ENCODE measurements around the gene ADK. TPM values are rescaled to one million over a fixed set of nuclear protein-coding genes. Genes with fewer than 3 reads are reported as not detected.
"Not testable (repeated sequence)": the region's sequence is repeated elsewhere in the genome, so short reads cannot be mapped to it uniquely, and the experiment has no call there.

Gene ADK
- total RNA-seq, 1 experiment from 2014 or later = 66.6 TPM

DNA sequence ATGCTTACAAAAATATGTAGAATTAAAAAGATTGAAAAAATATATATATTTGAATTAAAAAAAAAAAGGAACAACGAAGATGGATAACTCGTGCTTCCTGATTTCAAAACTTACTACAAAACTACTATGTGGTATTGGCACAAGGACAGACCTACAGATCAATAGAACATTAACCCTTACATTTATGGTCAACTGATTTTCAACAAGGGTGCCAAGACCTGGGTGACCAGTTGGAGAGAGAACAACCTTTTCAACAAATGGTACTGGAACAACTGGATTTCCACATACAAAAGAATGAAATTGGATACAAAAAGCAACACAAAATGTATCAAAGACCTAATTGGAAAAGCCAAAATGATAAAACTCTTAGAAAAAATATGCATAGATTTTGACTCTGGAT, 10.5 kb upstream of the ADK start:
- no TSS peak for BruUV-seq (replicated peaks)

DNA sequence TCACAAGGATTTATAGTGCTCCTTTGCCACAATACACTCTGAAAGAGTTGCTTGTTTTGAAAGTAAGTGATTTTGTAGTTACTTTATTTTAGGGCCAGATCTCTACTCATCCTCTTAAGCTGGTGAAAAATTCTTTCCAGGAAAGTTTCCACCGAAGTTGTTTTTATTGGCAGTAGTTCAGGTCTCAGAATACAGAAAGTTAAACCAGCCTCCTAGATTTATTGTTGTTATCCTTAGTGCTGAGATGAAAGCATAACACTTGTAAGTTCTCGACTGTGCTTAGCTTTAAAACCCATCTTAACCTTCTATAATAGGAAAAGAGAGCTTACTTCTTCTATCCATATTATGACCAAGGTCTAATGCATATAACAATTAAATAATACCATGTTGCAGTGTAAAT, 5.9 kb upstream of the ADK start:
- TF ChIP-seq, protein P1, sequence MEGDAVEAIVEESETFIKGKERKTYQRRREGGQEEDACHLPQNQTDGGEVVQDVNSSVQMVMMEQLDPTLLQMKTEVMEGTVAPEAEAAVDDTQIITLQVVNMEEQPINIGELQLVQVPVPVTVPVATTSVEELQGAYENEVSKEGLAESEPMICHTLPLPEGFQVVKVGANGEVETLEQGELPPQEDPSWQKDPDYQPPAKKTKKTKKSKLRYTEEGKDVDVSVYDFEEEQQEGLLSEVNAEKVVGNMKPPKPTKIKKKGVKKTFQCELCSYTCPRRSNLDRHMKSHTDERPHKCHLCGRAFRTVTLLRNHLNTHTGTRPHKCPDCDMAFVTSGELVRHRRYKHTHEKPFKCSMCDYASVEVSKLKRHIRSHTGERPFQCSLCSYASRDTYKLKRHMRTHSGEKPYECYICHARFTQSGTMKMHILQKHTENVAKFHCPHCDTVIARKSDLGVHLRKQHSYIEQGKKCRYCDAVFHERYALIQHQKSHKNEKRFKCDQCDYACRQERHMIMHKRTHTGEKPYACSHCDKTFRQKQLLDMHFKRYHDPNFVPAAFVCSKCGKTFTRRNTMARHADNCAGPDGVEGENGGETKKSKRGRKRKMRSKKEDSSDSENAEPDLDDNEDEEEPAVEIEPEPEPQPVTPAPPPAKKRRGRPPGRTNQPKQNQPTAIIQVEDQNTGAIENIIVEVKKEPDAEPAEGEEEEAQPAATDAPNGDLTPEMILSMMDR (IDR thresholded peaks at IDR 0.05; ENCODE audit: unreplicated experiment) = no peak
- intact Hi-C loops (cut with micrococcal nuclease; ENCODE audit: unreplicated experiment) = no loop called here
- CTCF ChIA-PET = no interaction called here

More for the DNA sequence above, 10.5 kb upstream of the ADK start:
- Mint-ChIP-seq H3K36me3 (ENCODE audit: insufficient read depth, unreplicated experiment) (peaks cover 14% of the 10 kb centered on the region), H3K27ac (ENCODE audit: unreplicated experiment) (no peak overlapping the region), H3K9me3 (ENCODE audit: low read depth, unreplicated experiment) (no peaks in the 10 kb centered on the region), H3K4me3 (ENCODE audit: low read depth, unreplicated experiment) (no peak overlapping the region), H3K27me3 (ENCODE audit: unreplicated experiment) (no peaks in the 10 kb centered on the region), H3K4me1 (ENCODE audit: low read depth, unreplicated experiment) (peaks cover 1% of the 10 kb centered on the region)
- CTCF ChIA-PET = no interaction called here
- DNase-seq = no peak
- intact Hi-C loops (cut with micrococcal nuclease; ENCODE audit: unreplicated experiment) = no loop called here
- TF ChIP-seq, protein P1 (IDR thresholded peaks at IDR 0.05; ENCODE audit: unreplicated experiment) = no peak

DNA sequence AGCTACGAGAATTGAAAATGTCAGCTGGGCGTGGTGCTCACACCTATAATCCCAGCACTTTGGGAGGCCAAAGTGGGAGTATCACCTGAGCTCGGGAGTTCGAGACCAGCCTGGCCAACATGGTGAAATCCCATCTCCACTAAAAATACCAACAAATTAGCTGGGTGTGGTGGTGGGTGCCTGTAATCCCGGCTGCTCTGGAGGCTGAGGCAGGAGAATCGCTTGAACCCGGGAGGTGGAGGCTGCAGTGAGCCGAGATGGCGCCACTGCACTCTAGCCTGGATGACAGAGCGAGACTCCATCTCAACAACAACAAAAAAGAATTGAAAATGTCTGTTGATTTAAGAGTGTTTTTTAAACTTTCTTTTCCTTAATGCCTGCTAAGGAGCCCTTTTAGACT, 4.0 kb upstream of the ADK start:
- peaks cover 18% of the 10 kb centered on the region for H3K4me1 Mint-ChIP-seq (ENCODE audit: low read depth, unreplicated experiment)
- H3K9me3 Mint-ChIP-seq (ENCODE audit: low read depth, unreplicated experiment); H3K4me3 Mint-ChIP-seq (ENCODE audit: low read depth, unreplicated experiment); BruUV-seq (replicated peaks); DNase-seq; H3K27ac Mint-ChIP-seq (ENCODE audit: unreplicated experiment); H3K27me3 Mint-ChIP-seq (ENCODE audit: unreplicated experiment); H3K36me3 Mint-ChIP-seq (ENCODE audit: insufficient read depth, unreplicated experiment); intact Hi-C loops (cut with micrococcal nuclease; ENCODE audit: unreplicated experiment): not testable (repeated sequence)
- CTCF ChIA-PET = interaction anchor here (0.7 kb wide), 1 partner anchor 46 kb away, joined by 3 read pairs; no protein-coding TSS in a partner anchor

More for the DNA sequence above, 5.9 kb upstream of the ADK start:
- no peak for DNase-seq
- Mint-ChIP-seq H3K27ac (ENCODE audit: unreplicated experiment) (no peak overlapping the region), H3K27me3 (ENCODE audit: unreplicated experiment) (no peaks in the 10 kb centered on the region), H3K4me1 (ENCODE audit: low read depth, unreplicated experiment) (peaks cover 18% of the 10 kb centered on the region), H3K36me3 (ENCODE audit: insufficient read depth, unreplicated experiment) (peaks cover 9% of the 10 kb centered on the region), H3K4me3 (ENCODE audit: low read depth, unreplicated experiment) (no peak overlapping the region), H3K9me3 (ENCODE audit: low read depth, unreplicated experiment) (no peaks in the 10 kb centered on the region)
- no TSS peak for BruUV-seq (replicated peaks)

DNA sequence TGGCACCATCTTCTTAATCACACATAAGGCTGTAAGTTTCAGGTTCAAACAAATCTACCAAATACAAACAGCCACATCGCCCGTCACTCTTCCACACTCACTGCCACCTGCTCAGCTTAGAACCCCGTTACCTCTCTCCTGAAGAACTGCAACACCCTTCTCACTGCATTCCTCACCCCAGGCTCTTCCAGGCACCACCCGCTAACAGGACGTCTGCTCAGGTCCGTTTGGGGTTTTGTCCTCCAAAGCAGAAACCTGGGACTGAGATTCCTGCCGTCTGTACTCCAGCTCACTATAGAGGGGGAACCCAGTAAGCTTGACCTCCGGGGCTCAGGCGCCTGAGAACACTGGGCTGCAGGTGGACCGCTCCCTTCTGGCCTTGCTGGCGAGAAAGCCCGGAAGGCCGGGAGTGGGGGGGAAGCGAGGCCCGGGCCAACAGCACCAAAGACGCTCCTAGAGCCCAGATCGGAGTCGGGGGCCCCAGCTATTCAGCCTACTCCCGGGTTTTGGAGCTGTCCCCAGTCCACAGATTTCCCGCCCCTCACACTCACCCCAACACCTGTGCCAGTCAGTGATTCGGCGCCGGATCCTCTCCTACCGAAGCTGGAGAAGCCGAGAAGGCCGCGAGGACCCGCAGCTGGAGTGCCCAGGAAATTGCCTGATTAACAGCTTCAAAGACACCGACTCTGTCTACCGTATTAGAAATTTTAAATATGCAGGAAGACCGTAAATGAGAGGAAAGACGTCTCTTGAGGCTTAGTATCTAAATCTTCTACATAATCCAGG, 624 bp upstream of the ADK start, which contains the start of gene AP3M1:
Gene AP3M1, minus strand, starts transcription at position 625 of the 786 bp plus-strand sequence. CDS start 12,449 bp downstream, outside the sequence.
- Mint-ChIP-seq H3K36me3 (ENCODE audit: insufficient read depth, unreplicated experiment) (peaks cover 16% of the 10 kb centered on the region), H3K4me1 (ENCODE audit: low read depth, unreplicated experiment) (peaks cover 36% of the 10 kb centered on the region), H3K27me3 (ENCODE audit: unreplicated experiment) (no peaks in the 10 kb centered on the region), H3K4me3 (ENCODE audit: low read depth, unreplicated experiment) (no peak within 1 kb of the TSS), H3K9me3 (ENCODE audit: low read depth, unreplicated experiment) (no peaks in the 10 kb centered on the region), H3K27ac (ENCODE audit: unreplicated experiment) (no peak within 1 kb of the TSS)
- no TSS peak for BruUV-seq (replicated peaks)
- intact Hi-C loops (cut with micrococcal nuclease; ENCODE audit: unreplicated experiment) = loop anchor here (2.0 kb wide), 1 partner anchor 62 kb away; no protein-coding TSS in a partner anchor
- CTCF ChIA-PET = interaction anchor here (1.1 to 1.6 kb wide), 5 partner anchors 19 to 84 kb away, joined by 3 to 12 read pairs (median 5); no protein-coding TSS in a partner anchor
- TF ChIP-seq, protein P1 (IDR thresholded peaks at IDR 0.05; ENCODE audit: unreplicated experiment) = no peak
- DNase-seq = peak; percentile 80
